Fibroblast of skin of back (primary cell): ENCODE measurements around the gene LTN1. TPM values are rescaled to one million over a fixed set of nuclear protein-coding genes. Genes with fewer than 3 reads are reported as not detected.
"Not testable (repeated sequence)": the region's sequence is repeated elsewhere in the genome, so short reads cannot be mapped to it uniquely, and the experiment has no call there.

Experiments
- DNase-seq: peaks from one replicate; pipeline ENCODE4 v3.0.0-alpha.2; 2013
- polyA plus RNA-seq, 2 experiments: library from polyadenylated mRNA; unstranded; fragments of 120-200 nt; gene quantifications; one replicate each; pipeline ENCODE4 v1.2.1, GENCODE V29; 2013; ENCODE audit not compliant: insufficient read length in 2 of 2

The LTN1 gene
- 12.1 TPM for polyA plus RNA-seq (2013, experiment 1 of 2; ENCODE audit: insufficient read length)
- polyA plus RNA-seq (2013, experiment 2 of 2; ENCODE audit: insufficient read length) = 14.8 TPM

GRCh38 chr21:28992526-28993292 is at the start of gene LTN1:
LTN1 (minus strand) TSS chr21:28992877; CDS start chr21:28992805, 72 bp downstream.
- DNase-seq = peak; percentile 100

- no peak for DNase-seq
These were observed 42.0 kb upstream of the LTN1 start for GRCh38 chr21:29034678-29035077.

GRCh38 chr21:29033871-29034270 is 41.2 kb upstream of the LTN1 start:
- DNase-seq = no peak

GRCh38 chr21:29033301-29033700 is 40.6 kb upstream of the LTN1 start:
- DNase-seq = no peak

GRCh38 chr21:29030909-29031308 is 38.2 kb upstream of the LTN1 start:
- DNase-seq = no peak

GRCh38 chr21:29029524-29029923 is 36.8 kb upstream of the LTN1 start:
- DNase-seq = no peak

- peak; percentile 9 for DNase-seq
These were observed 32.6 kb upstream of the LTN1 start for GRCh38 chr21:29025328-29025713.

GRCh38 chr21:29024474-29025327 is 32.0 kb upstream of the LTN1 start, which contains the start of gene USP16:
USP16 (plus strand) TSS chr21:29024668; CDS start chr21:29027914, 3,246 bp downstream.
- DNase-seq = peak; percentile 99

- no peak for DNase-seq
These were observed 29.5 kb upstream of the LTN1 start for GRCh38 chr21:29022166-29022565.

- DNase-seq = peak; percentile 8
These were observed 25.9 kb upstream of the LTN1 start for GRCh38 chr21:29018540-29018939.

GRCh38 chr21:29017639-29018237 is 25.1 kb upstream of the LTN1 start:
- DNase-seq = no peak

GRCh38 chr21:29011236-29011635 is 18.6 kb upstream of the LTN1 start:
- not testable (repeated sequence) for DNase-seq

GRCh38 chr21:29008367-29008766 is 15.7 kb upstream of the LTN1 start:
- DNase-seq = no peak

- DNase-seq = no peak
These were observed 15.1 kb upstream of the LTN1 start for GRCh38 chr21:29007810-29008209.

GRCh38 chr21:29007135-29007534 is 14.5 kb upstream of the LTN1 start:
- DNase-seq = no peak

- peak; percentile 40 for DNase-seq
These were observed 13.0 kb upstream of the LTN1 start for GRCh38 chr21:29005696-29006095.

GRCh38 chr21:29002442-29003144 is 9.9 kb upstream of the LTN1 start:
- DNase-seq = peak; percentile 95

- DNase-seq = no peak
These were observed 584 bp upstream of the LTN1 start for GRCh38 chr21:28993293-28993629.

GRCh38 chr21:28991861-28992525 is 684 bp downstream of the LTN1 start:
- no peak for DNase-seq

- peak; percentile 16 for DNase-seq
These were observed 4.5 kb downstream of the LTN1 start for GRCh38 chr21:28988146-28988545.

- DNase-seq = no peak
These were observed 6.0 kb downstream of the LTN1 start for GRCh38 chr21:28986677-28987076.

- DNase-seq = no peak
These were observed 10.0 kb downstream of the LTN1 start for GRCh38 chr21:28982637-28983036.
